Measurements from ENCODE around the gene HES2.
"Not testable (repeated sequence)": the region's sequence is repeated elsewhere in the genome, so short reads cannot be mapped to it uniquely, and the experiment has no call there.

DNA sequence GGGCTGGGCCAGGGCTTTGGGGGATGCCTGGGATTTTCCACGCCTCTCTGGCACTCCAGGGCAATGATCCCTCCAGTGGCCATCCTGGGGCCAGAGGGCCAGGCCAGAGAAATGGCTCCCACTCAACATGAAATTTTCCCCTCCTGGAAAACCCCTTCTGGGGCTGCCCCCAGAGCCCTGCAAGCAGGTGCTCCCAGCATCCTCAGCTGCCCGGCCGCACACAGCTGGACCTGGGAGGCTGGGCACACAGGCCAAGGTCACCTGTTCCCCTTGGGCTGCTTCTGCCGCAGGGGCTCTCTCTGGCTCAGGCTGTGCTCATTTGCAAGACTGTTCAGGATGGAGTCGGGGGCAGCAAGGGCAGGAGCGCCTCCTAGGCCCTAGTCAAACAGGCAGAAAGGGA is 8.7 kb upstream of the HES2 start:
- not testable (repeated sequence) for TF ChIP-seq POLR2A (IDR thresholded peaks at IDR 0.05)
- TF ChIP-seq, protein P1, sequence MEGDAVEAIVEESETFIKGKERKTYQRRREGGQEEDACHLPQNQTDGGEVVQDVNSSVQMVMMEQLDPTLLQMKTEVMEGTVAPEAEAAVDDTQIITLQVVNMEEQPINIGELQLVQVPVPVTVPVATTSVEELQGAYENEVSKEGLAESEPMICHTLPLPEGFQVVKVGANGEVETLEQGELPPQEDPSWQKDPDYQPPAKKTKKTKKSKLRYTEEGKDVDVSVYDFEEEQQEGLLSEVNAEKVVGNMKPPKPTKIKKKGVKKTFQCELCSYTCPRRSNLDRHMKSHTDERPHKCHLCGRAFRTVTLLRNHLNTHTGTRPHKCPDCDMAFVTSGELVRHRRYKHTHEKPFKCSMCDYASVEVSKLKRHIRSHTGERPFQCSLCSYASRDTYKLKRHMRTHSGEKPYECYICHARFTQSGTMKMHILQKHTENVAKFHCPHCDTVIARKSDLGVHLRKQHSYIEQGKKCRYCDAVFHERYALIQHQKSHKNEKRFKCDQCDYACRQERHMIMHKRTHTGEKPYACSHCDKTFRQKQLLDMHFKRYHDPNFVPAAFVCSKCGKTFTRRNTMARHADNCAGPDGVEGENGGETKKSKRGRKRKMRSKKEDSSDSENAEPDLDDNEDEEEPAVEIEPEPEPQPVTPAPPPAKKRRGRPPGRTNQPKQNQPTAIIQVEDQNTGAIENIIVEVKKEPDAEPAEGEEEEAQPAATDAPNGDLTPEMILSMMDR (IDR thresholded peaks at IDR 0.05), result not testable (repeated sequence)

All from lower leg skin (tissue), 3 donors.